ENCODE results near the gene FAM13A. TPM values are rescaled to one million over a fixed set of nuclear protein-coding genes. Genes with fewer than 3 reads are reported as not detected.
"Not testable (repeated sequence)": the region's sequence is repeated elsewhere in the genome, so short reads cannot be mapped to it uniquely, and the experiment has no call there.

FAM13A gene
- total RNA-seq, 1 donor from 2014 or later: 51.2 TPM

DNA sequence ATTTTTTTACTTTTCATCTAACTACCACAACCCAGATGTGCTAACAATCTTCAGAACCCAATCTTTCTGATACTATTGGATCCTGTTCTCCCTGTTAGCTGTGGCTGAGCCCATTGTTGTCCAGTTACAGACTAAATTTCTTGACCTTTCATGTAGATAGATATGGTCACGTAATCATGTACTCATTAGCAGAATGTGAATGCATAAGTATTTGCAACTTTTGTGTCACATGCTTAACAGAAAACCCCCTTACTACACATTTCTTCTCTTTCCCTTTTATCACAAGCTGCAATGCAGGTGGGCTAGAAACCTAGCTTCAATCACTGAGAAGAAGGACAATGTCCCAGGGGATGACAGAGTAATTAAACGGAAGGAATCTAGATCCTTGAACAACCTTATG is 13.1 kb upstream of the FAM13A start:
- Mint-ChIP-seq H3K36me3 (ENCODE audit: unreplicated experiment) (no peaks in the 10 kb centered on the region), H3K27ac (ENCODE audit: unreplicated experiment) (no peak overlapping the region), H3K4me3 (ENCODE audit: unreplicated experiment) (no peak overlapping the region), H3K9me3 (ENCODE audit: unreplicated experiment) (no peaks in the 10 kb centered on the region), H3K4me1 (ENCODE audit: low read depth, unreplicated experiment) (peaks cover 13% of the 10 kb centered on the region), H3K27me3 (ENCODE audit: unreplicated experiment) (no peaks in the 10 kb centered on the region)
- DNase-seq: no peak
- TF ChIP-seq, protein P1, sequence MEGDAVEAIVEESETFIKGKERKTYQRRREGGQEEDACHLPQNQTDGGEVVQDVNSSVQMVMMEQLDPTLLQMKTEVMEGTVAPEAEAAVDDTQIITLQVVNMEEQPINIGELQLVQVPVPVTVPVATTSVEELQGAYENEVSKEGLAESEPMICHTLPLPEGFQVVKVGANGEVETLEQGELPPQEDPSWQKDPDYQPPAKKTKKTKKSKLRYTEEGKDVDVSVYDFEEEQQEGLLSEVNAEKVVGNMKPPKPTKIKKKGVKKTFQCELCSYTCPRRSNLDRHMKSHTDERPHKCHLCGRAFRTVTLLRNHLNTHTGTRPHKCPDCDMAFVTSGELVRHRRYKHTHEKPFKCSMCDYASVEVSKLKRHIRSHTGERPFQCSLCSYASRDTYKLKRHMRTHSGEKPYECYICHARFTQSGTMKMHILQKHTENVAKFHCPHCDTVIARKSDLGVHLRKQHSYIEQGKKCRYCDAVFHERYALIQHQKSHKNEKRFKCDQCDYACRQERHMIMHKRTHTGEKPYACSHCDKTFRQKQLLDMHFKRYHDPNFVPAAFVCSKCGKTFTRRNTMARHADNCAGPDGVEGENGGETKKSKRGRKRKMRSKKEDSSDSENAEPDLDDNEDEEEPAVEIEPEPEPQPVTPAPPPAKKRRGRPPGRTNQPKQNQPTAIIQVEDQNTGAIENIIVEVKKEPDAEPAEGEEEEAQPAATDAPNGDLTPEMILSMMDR (IDR thresholded peaks at IDR 0.05; ENCODE audit: partially characterized antibody, unreplicated experiment): no peak

DNA sequence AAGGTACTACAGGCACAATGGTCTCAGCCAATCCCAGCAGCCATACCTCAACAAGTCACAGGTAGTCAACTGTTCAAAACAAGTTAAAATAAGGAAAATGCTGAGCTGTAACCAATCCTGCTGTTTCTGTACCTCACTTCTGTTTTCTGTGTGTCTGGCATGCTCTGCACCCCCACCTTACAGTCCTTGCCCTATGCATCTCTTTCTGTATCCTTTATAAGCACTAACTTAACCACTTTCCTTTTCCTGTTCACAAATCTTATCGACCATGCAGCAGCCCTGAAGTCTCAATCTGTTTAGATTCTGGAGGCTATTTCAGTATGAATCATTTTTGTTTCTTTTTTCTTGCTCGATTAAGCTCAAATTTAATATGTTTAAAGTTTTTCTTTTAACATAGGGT is 12.5 kb upstream of the FAM13A start:
- TF ChIP-seq, protein P1 (IDR thresholded peaks at IDR 0.05; ENCODE audit: partially characterized antibody, unreplicated experiment): no peak
- DNase-seq: no peak
- no peaks in the 10 kb centered on the region for H3K9me3 Mint-ChIP-seq (ENCODE audit: unreplicated experiment)
- H3K27ac Mint-ChIP-seq (ENCODE audit: unreplicated experiment): no peak overlapping the region
- H3K4me1 Mint-ChIP-seq (ENCODE audit: low read depth, unreplicated experiment): peaks cover 13% of the 10 kb centered on the region
- H3K27me3 Mint-ChIP-seq (ENCODE audit: unreplicated experiment): no peaks in the 10 kb centered on the region
- H3K4me3 Mint-ChIP-seq (ENCODE audit: unreplicated experiment): no peak overlapping the region
- no peaks in the 10 kb centered on the region for H3K36me3 Mint-ChIP-seq (ENCODE audit: unreplicated experiment)

DNA sequence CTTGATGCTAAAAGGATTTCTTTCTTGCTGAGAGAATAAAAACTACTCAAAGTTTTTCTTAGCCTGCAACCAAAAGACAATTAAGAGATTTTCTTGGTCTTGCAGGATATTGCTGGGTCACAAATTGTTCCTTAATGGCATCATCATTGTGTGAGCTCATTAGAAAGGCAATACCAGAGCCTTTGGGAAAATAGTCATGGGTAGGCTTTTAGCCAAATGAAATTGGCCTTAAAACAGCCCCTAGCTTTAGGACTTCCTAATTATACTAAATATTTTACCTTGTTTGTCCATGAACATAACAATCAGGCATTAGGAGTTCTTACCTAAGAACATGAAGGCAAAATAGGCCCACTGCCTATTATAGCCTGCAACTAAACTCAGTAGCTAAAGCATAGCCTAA is 10.4 kb upstream of the FAM13A start:
- peak overlapping the region; percentile 62 for H3K27ac Mint-ChIP-seq (ENCODE audit: unreplicated experiment)
- no peaks in the 10 kb centered on the region for H3K27me3 Mint-ChIP-seq (ENCODE audit: unreplicated experiment)
- H3K4me1 Mint-ChIP-seq (ENCODE audit: low read depth, unreplicated experiment): peaks cover 10% of the 10 kb centered on the region
- H3K9me3 Mint-ChIP-seq (ENCODE audit: unreplicated experiment): no peaks in the 10 kb centered on the region
- DNase-seq: no peak
- peaks cover 2% of the 10 kb centered on the region for H3K36me3 Mint-ChIP-seq (ENCODE audit: unreplicated experiment)
- peak overlapping the region; percentile 5 for H3K4me3 Mint-ChIP-seq (ENCODE audit: unreplicated experiment)
- TF ChIP-seq, protein P1 (IDR thresholded peaks at IDR 0.05; ENCODE audit: partially characterized antibody, unreplicated experiment): no peak

DNA sequence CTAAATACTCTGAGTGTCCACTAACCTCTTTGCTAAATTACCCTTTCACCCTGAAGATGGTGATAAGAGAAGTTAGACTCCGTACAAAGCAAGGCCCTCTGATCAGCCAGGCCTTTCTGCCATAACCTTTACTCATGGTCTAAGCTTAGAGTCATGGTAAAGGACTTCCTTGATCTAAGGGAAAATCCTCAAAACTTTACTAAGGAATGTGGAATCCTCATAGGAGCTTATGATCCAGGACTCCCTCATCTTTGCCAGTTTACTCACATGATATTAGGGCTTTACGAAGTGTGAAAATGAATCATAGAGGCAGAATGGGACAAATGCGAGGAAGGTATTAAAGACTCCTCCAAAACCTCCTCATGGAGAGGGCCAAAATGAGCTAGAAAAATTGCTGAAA is 7.9 kb upstream of the FAM13A start:
- no peaks in the 10 kb centered on the region for H3K27me3 Mint-ChIP-seq (ENCODE audit: unreplicated experiment)
- no peak for DNase-seq

DNA sequence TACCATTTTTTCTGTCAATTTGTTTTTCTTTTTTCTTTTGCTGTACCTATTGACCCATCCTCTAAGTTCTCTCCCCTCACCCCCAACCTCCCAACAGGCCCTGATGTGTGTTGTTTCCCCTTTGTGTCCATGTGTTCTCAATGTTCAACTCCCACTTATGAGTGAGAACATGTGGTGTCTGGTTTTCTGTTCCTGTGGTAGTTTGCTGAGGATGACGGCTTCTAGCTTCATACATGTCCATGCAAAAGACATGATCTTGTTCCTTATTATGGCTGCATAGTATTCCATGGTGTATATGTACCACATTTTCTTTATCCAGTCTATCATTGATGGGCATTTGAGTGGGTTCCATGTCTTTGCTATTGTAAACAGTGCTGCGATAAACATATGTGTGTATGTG is 859 bp upstream of the FAM13A start:
- Mint-ChIP-seq H3K27ac (ENCODE audit: unreplicated experiment) (peak overlapping the region; percentile 26), H3K4me3 (ENCODE audit: unreplicated experiment) (peak overlapping the region; percentile 37), H3K36me3 (ENCODE audit: unreplicated experiment) (peaks cover 14% of the 10 kb centered on the region), H3K4me1 (ENCODE audit: low read depth, unreplicated experiment) (peaks cover 28% of the 10 kb centered on the region)
- DNase-seq; H3K9me3 Mint-ChIP-seq (ENCODE audit: unreplicated experiment); H3K27me3 Mint-ChIP-seq (ENCODE audit: unreplicated experiment): not testable (repeated sequence)

More for the DNA sequence above, 7.9 kb upstream of the FAM13A start:
- Mint-ChIP-seq H3K27ac (ENCODE audit: unreplicated experiment) (no peak overlapping the region), H3K9me3 (ENCODE audit: unreplicated experiment) (peaks cover 6% of the 10 kb centered on the region), H3K36me3 (ENCODE audit: unreplicated experiment) (peaks cover 14% of the 10 kb centered on the region), H3K4me1 (ENCODE audit: low read depth, unreplicated experiment) (peaks cover 8% of the 10 kb centered on the region), H3K4me3 (ENCODE audit: unreplicated experiment) (no peak overlapping the region)
- TF ChIP-seq, protein P1 (IDR thresholded peaks at IDR 0.05; ENCODE audit: partially characterized antibody, unreplicated experiment): no peak
